Activated T-cell treated with anti-CD3 and anti-CD28 coated beads, Interleukin-2, amount 50 U/mL, for 1 hour (primary cell): Measurements from ENCODE around the gene KRT10.

Experiments
- DNase-seq: peaks from one replicate; pipeline ENCODE4 v3.0.0-alpha.2; 2020

KRT10 gene

GRCh38 chr17:40801157-40801556, 21.3 kb downstream of the KRT10 start:
- no peak for DNase-seq

- DNase-seq: no peak
Measured at GRCh38 chr17:40800381-40800780, 22.0 kb downstream of the KRT10 start.

GRCh38 chr17:40799859-40800258, 22.6 kb downstream of the KRT10 start, which contains the start of gene KRT28:
Gene KRT28 (minus strand): TSS chr17:40799959. CDS start chr17:40799893, 66 bp downstream.
- DNase-seq: no peak

- DNase-seq: no peak
Measured at GRCh38 chr17:40796846-40797245, 25.6 kb downstream of the KRT10 start.

GRCh38 chr17:40795019-40795667, 27.3 kb downstream of the KRT10 start:
- DNase-seq: no peak

- DNase-seq: no peak
Measured at GRCh38 chr17:40794466-40794865, 27.9 kb downstream of the KRT10 start.

- DNase-seq: no peak
Measured at GRCh38 chr17:40793832-40794231, 28.6 kb downstream of the KRT10 start.

GRCh38 chr17:40791787-40792436, 30.5 kb downstream of the KRT10 start:
- no peak for DNase-seq

- DNase-seq: no peak
Measured at GRCh38 chr17:40791111-40791510, 31.3 kb downstream of the KRT10 start.

GRCh38 chr17:40782450-40782849, 40.0 kb downstream of the KRT10 start, which contains the start of gene KRT27:
Gene KRT27 (minus strand): TSS chr17:40782550. CDS start chr17:40782493, 57 bp downstream.
- no peak for DNase-seq

GRCh38 chr17:40779181-40779909, 43.1 kb downstream of the KRT10 start:
- peak; percentile 28 for DNase-seq

- no peak for DNase-seq
Measured at GRCh38 chr17:40778461-40778860, 44.0 kb downstream of the KRT10 start.

- no peak for DNase-seq
Measured at GRCh38 chr17:40777971-40778370, 44.4 kb downstream of the KRT10 start.

GRCh38 chr17:40777459-40777858, 45.0 kb downstream of the KRT10 start:
- no peak for DNase-seq

GRCh38 chr17:40775945-40776344, 46.5 kb downstream of the KRT10 start:
- DNase-seq: no peak

- DNase-seq: no peak
Measured at GRCh38 chr17:40772101-40772500, 50.3 kb downstream of the KRT10 start, which contains the start of gene KRT26. Gene KRT26 (minus strand): TSS chr17:40772201. CDS start chr17:40772113, 88 bp downstream.
